ENCODE data around the gene SSX2IP. TPM values are rescaled to one million over a fixed set of nuclear protein-coding genes. Genes with fewer than 3 reads are reported as not detected.
"Not testable (repeated sequence)": the region's sequence is repeated elsewhere in the genome, so short reads cannot be mapped to it uniquely, and the experiment has no call there.

SSX2IP gene
- total RNA-seq, 4 donors from 2014 or later: 10.8 to 21.9 (median 17.0) TPM

DNA sequence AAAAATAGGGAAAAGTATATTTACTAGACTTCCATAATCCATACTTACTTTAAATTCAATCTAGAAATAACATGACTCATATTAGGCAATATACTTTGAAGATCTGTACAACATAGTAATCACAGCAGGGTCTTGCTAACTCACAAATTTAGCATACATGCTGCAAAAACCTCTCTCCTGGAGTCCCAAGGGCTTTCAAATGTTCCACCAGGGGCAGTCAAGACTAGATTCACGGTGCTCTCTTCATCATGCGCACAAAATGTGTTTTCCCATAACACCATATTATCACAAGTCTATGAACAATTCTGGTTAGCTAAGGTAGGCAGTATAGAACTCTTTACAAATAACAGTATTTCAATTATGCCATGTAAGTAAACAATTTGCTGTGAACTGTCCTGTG lies 45.8 kb downstream of the SSX2IP start:
- Histone ChIP-seq H3K36me3 (peaks cover 0 to 21% of the 10 kb centered on the region in 2 donors), H3K27me3 (no peaks in the 10 kb centered on the region), H3K27ac (no peak overlapping the region), H3K4me1 (no peaks in the 10 kb centered on the region), H3K4me3 (no peak overlapping the region), H3K9me3 (no peaks in the 10 kb centered on the region)
- TF ChIP-seq POLR2AphosphoS5 (IDR thresholded peaks at IDR 0.05) (no peak), EP300 (IDR thresholded peaks at IDR 0.05) (no peak)
- TF ChIP-seq, protein P1, sequence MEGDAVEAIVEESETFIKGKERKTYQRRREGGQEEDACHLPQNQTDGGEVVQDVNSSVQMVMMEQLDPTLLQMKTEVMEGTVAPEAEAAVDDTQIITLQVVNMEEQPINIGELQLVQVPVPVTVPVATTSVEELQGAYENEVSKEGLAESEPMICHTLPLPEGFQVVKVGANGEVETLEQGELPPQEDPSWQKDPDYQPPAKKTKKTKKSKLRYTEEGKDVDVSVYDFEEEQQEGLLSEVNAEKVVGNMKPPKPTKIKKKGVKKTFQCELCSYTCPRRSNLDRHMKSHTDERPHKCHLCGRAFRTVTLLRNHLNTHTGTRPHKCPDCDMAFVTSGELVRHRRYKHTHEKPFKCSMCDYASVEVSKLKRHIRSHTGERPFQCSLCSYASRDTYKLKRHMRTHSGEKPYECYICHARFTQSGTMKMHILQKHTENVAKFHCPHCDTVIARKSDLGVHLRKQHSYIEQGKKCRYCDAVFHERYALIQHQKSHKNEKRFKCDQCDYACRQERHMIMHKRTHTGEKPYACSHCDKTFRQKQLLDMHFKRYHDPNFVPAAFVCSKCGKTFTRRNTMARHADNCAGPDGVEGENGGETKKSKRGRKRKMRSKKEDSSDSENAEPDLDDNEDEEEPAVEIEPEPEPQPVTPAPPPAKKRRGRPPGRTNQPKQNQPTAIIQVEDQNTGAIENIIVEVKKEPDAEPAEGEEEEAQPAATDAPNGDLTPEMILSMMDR (IDR thresholded peaks at IDR 0.05): no peak
- no peak for ATAC-seq
- 93 to 94% methylated on average over 2 of the region's 2 CpGs for WGBS, 2 donors (ENCODE audit: low coverage in 1 of 2)

DNA sequence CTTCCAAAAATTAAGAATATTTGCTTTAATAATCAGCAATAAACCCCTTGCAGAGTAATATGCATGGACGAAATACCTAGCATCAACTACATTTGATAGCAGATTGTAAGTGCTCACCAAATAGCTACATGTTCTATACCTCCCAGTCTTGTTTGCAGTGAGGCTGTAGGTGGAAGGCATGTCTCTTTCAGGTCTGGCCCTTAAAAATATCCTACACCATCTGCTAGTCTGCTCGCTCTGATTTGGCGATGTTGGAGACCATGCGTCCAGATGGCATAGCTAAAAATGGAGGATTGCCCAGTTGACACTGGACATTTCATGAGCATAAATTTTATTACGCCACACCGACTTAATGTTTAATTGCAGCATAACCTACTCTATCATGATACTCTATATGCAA lies 47.1 kb downstream of the SSX2IP start:
- no peaks in the 10 kb centered on the region for H3K9me3 ChIP-seq
- no peak overlapping the region for H3K4me3 ChIP-seq
- 96 to 100% methylated on average over 5 to 6 of the region's 6 CpGs for WGBS, 2 donors (ENCODE audit: low coverage in 1 of 2)
- no peak overlapping the region for H3K27ac ChIP-seq
- no peaks in the 10 kb centered on the region for H3K27me3 ChIP-seq
- H3K4me1 ChIP-seq: no peaks in the 10 kb centered on the region
- TF ChIP-seq POLR2AphosphoS5 (IDR thresholded peaks at IDR 0.05) (no peak), POLR2A (IDR thresholded peaks at IDR 0.05) (no peak), EP300 (IDR thresholded peaks at IDR 0.05) (no peak)
- TF ChIP-seq, protein P1 (IDR thresholded peaks at IDR 0.05): no peak
- peaks cover 0 to 16% of the 10 kb centered on the region in 2 donors for H3K36me3 ChIP-seq
- no peak for ATAC-seq

DNA sequence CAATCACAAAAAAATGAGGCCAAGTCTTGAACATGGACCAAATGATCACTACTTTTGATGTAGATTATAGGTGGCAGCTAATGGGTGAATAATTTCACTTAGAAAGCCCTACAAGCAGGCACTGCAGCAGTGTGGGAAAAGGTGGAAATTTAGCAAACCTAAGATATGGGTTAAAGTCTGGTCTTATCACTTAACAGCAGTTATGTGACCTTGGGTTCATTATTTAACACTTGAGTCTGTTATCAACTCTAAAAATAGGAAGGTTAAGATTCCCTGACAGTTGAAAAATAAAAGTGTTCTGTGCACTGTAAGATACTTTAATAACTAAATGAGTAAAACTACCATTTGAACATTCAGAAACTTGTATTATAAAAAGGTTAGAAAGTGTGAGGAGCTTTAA lies 47.5 kb downstream of the SSX2IP start:
- H3K27me3 ChIP-seq: no peaks in the 10 kb centered on the region
- no peak for ATAC-seq
- H3K9me3 ChIP-seq: no peaks in the 10 kb centered on the region
- TF ChIP-seq, protein P1 (IDR thresholded peaks at IDR 0.05): no peak
- no peak for TF ChIP-seq POLR2A (IDR thresholded peaks at IDR 0.05)
- TF ChIP-seq EP300 (IDR thresholded peaks at IDR 0.05): no peak
- TF ChIP-seq POLR2AphosphoS5 (IDR thresholded peaks at IDR 0.05): no peak
- H3K36me3 ChIP-seq: peaks cover 0 to 15% of the 10 kb centered on the region in 2 donors
- no peaks in the 10 kb centered on the region for H3K4me1 ChIP-seq
- H3K27ac ChIP-seq: no peak overlapping the region
- no peak overlapping the region for H3K4me3 ChIP-seq

DNA sequence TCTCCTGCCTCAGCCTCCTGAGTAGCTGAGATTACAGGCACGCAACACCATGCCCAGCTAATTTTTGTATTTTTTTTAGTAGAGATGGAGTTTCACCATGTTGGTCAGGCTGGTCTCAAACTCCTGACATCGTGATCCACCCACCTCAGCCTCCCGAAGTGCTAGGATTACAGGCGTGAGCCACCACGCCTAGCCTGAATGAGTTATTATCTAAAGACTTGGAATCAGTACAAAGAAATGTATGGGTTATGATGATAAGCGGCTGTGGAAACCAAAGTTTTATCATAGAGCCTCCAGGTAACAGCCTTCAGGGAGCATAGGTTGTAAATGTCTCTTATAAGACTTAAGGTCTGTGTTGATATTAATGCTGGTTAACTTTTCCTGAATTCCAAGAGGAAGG lies 50.5 kb downstream of the SSX2IP start:
- not testable (repeated sequence) for H3K27me3 ChIP-seq, H3K4me1 ChIP-seq, H3K27ac ChIP-seq, H3K9me3 ChIP-seq, H3K36me3 ChIP-seq, H3K4me3 ChIP-seq, ATAC-seq
- 73 to 81% methylated on average over 6 of the region's 6 CpGs for WGBS, 2 donors (ENCODE audit: low coverage in 1 of 2)

DNA sequence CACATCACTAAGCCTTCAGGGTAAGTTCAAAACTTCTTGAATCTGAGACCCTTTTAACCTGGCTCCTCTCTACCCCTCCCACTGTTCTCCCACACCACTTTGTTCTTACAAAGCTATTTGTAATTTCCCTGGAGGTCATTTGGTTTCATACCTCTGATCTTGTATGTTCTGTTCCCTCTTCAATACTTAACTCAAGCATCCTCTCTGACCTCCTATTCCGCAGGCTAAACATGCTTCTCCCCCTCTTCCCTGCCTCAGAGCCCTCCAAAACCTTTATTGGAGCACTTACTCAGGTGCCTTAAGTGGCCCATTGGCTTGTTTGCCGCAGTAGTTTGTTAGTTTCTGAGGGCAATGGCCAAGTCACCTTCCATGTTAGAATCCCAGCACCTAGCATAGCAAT lies 54.8 kb downstream of the SSX2IP start:
- 89 to 100% methylated on average over 2 of the region's 2 CpGs for WGBS, 2 donors (ENCODE audit: low coverage in 1 of 2)
- Histone ChIP-seq H3K4me3 (no peak overlapping the region), H3K27me3 (no peaks in the 10 kb centered on the region), H3K4me1 (no peaks in the 10 kb centered on the region), H3K36me3 (no peaks in the 10 kb centered on the region), H3K9me3 (no peaks in the 10 kb centered on the region), H3K27ac (no peak overlapping the region)
- no peak for ATAC-seq
- TF ChIP-seq, protein P1 (IDR thresholded peaks at IDR 0.05): no peak
- TF ChIP-seq POLR2AphosphoS5 (IDR thresholded peaks at IDR 0.05) (no peak), POLR2A (IDR thresholded peaks at IDR 0.05) (no peak), EP300 (IDR thresholded peaks at IDR 0.05) (no peak)
